ENCODE results near the gene POU6F2.
"Not testable (repeated sequence)": the region's sequence is repeated elsewhere in the genome, so short reads cannot be mapped to it uniquely, and the experiment has no call there.

The POU6F2 gene

DNA sequence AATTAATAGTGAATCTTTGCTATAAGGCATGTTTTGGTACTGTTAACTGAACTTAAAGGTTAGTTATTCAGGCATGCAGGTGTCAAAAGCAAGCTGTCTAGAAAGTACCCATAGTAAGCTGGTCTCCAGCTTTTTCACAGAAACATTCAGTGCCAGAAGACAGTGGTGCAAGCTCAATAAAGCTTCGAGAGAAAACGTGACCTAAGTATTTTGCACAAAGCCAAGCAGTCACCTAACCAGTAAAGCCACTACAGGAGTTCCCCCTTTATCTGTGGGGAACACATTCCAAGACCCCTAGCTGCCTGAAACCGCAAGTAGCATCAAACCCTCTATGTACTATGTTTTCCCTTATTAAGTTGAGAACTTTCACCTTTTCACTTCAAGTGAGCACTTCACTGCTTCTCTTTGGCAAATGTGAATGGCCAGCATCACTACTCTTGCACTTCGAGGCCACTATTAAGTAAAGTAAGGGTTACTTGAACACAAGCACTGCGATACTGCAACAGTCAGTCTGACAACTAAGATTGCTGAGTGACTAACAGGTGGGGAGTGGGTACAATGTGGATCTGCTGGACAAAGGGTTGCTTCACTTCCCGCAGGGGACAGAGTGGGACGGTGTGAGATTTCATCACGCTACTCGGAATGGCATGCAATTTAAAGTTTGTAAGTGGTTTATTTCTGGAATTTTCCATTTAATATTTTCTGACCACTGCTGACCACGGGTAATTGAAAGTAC is 334.7 kb downstream of the POU6F2 start:
- no peak for DNase-seq

DNA sequence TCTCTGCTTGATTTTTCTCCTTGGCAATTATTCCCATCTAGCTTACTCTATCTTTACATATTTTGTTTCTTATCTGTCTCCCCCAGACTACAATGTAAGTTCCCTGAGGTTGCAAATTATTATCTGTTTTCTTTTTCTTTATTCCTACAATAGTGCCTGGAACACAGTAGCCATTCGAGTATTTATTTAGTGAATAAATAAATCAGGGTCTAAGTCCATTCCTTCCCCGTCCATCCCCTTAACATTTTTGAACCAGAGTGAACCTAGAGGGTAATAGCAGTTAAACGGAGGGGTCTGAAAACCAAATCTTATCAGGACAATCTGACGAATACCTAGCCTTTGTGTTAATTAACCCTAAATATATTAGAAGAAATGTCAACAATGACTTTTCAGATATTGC is 335.7 kb downstream of the POU6F2 start:
- no peak for DNase-seq

GRCh38 chr7:39313974-39314373 is 336.3 kb downstream of the POU6F2 start:
- DNase-seq = no peak

GRCh38 chr7:39317107-39317506 is 339.4 kb downstream of the POU6F2 start:
- DNase-seq = no peak

GRCh38 chr7:39317896-39318295 is 340.2 kb downstream of the POU6F2 start:
- no peak for DNase-seq

- DNase-seq = no peak
These were observed 343.5 kb downstream of the POU6F2 start for GRCh38 chr7:39321245-39321644.

GRCh38 chr7:39321909-39322498 is 344.3 kb downstream of the POU6F2 start:
- no peak for DNase-seq

GRCh38 chr7:39324139-39324760 is 346.5 kb downstream of the POU6F2 start:
- DNase-seq = no peak

GRCh38 chr7:39331607-39332006 is 353.9 kb downstream of the POU6F2 start:
- DNase-seq = not testable (repeated sequence)

GRCh38 chr7:39332142-39332541 is 354.4 kb downstream of the POU6F2 start:
- no peak for DNase-seq

GRCh38 chr7:39333701-39334100 is 356.0 kb downstream of the POU6F2 start:
- DNase-seq = no peak

- no peak for DNase-seq
These were observed 358.7 kb downstream of the POU6F2 start for GRCh38 chr7:39336442-39336841.

- no peak for DNase-seq
These were observed 361.0 kb downstream of the POU6F2 start for GRCh38 chr7:39338716-39339115.

DNA sequence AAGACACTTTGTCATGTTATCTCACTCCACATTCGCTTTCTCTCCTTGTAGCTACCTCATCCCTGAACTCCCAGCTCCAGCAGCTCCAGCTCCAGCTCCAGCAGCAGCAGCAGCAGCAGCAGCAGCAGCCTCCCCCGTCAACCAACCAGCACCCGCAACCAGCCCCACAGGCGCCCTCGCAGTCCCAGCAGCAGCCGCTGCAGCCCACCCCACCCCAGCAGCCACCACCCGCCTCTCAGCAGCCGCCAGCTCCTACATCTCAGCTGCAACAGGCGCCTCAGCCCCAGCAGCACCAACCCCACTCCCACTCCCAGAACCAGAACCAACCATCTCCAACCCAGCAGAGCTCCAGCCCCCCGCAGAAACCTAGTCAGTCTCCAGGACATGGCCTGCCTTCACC is 361.9 kb downstream of the POU6F2 start:
- no peak for DNase-seq

- no peak for DNase-seq
These were observed 363.4 kb downstream of the POU6F2 start for GRCh38 chr7:39341083-39341482.

GRCh38 chr7:39342763-39343162 is 365.1 kb downstream of the POU6F2 start:
- DNase-seq = no peak

- no peak for DNase-seq
These were observed 371.9 kb downstream of the POU6F2 start for GRCh38 chr7:39349452-39350123.

- no peak for DNase-seq
These were observed 376.1 kb downstream of the POU6F2 start for GRCh38 chr7:39353615-39354376.

DNA sequence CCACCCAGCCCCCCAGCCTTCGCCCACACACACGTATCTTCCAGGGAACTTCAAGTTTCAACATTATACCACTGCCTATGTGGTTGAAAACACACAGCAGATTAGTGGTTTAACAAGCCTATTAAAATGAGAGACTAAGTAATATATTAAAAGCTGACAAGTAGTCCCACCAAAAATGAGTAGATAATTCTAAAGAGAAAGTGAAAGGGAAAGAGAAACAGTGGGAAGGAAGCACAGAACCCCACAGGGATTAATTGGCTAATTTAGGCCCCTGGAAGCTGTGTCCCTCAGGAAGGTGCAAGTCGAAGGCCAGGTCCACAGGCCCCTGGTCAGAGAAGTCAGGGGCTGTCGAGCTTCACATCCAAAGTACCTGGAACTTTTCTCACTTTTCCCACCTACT is 378.0 kb downstream of the POU6F2 start:
- DNase-seq = no peak

DNA sequence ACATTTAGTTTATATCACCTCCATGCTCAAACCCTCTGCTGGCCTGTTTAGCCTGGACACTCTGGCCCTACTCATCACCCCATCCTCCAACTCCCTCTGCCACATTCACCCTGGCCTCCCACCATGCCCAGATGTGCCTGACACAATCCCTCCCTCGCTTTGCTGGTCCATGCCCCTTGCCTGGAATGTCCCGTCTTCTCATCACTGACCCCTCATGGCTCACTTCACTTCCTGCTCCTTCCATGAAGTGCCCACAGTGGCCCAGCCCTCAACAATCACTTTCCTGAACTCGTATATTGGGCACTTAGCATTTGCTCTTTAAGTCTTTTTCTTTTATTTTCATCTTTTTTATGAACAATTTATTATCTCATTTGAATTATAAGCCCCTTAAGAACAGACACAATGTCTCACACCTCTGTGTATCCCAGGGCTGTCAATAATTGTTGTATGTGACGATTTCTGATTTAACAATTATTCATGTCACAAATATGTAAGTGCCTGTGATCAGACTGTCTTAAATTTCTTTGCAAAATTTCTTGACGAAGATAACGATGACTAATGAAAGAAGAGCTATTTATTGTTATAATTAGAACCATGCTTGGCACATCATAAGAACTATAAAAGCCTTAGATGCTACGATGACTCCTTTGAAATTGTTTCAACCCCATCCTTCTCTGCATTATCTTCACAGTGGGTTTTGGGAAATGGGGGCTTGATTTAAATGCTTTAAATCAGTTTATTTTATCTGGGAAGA is 378.6 kb downstream of the POU6F2 start:
- DNase-seq = no peak

- DNase-seq = no peak
These were observed 379.9 kb downstream of the POU6F2 start for GRCh38 chr7:39357648-39358047.

DNA sequence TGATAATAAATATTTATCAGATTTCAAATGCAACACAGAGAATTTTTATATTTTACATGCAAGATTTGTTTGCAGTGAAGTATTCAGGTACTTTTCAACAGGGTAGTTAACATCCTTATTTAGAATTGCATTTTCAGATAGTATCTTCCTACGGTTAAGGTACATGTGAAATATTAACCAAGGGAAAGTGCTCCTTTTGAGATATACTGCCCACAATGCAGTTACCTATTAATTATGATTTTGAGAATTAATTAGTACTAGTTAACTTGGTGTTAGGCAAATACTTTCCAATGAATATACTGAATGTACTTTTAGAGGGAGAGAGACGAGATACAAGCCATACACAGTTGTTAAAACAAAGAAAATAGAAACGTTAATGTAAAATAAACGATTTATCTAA is 382.3 kb downstream of the POU6F2 start:
- DNase-seq = no peak
